Measurements from ENCODE around the gene SORBS2. TPM values are rescaled to one million over a fixed set of nuclear protein-coding genes. Genes with fewer than 3 reads are reported as not detected.

SORBS2 gene
- total and polyA plus RNA-seq, 2 of the 4 experiments (the other 2 are of a cell fraction), result 0.18 TPM; not detected in 1

- no peak overlapping the region for H4K91ac ChIP-seq (ENCODE audit: insufficient read depth, low read depth, low read length)
- no peak overlapping the region for H4K8ac ChIP-seq (ENCODE audit: low read depth in 2 of 2, low read length in 2 of 2)
- no peaks in the 10 kb centered on the region for H3K79me1 ChIP-seq (ENCODE audit: low read depth in 1 of 2, low read length in 2 of 2)
- no peak overlapping the region for H2BK20ac ChIP-seq (ENCODE audit: low read depth, low read length)
- H3K4ac ChIP-seq (ENCODE audit: low read depth, low read length), result no peak overlapping the region
- H3K18ac ChIP-seq (ENCODE audit: low read depth, low read length), result no peak overlapping the region
- no peak overlapping the region for H3K9ac ChIP-seq (ENCODE audit: low read depth, low read length)
- no peak overlapping the region for H2AK5ac ChIP-seq (ENCODE audit: low read depth, low read length)
- no peak overlapping the region for H3K14ac ChIP-seq (replicated peaks; ENCODE audit: low read depth, low read length)
- intact Hi-C loops (cut with micrococcal nuclease), result no loop called here
- no TSS peak for BruUV-seq (replicated peaks)
- ChIA-PET POLR2A (ENCODE audit: unreplicated experiment) (no interaction called here), CTCF (no interaction called here)
- H3K27me3 ChIP-seq (ENCODE audit: control insufficient read depth, insufficient read depth, low read length), result peaks cover 25% of the 10 kb centered on the region
- no peak overlapping the region for H3K23ac ChIP-seq (ENCODE audit: low read depth, low read length)
- no peak for DNase-seq
- no peak overlapping the region for H3K4me2 ChIP-seq (ENCODE audit: low read depth, low read length)
- no peak overlapping the region for H4K5ac ChIP-seq (ENCODE audit: low read depth, low read length)
- H2BK120ac ChIP-seq (ENCODE audit: low read depth, low read length), result no peak overlapping the region
- no peaks in the 10 kb centered on the region for H3K36me3 ChIP-seq (ENCODE audit: control insufficient read depth, insufficient read depth, low read length)
- no peak for ATAC-seq (ENCODE audit: low read depth)
- dilution Hi-C loops (cut with HindIII; ENCODE audit: low sequenced_read_pairs, unreplicated experiment), result no loop called here
- no peak overlapping the region for H3K4me3 ChIP-seq (ENCODE audit: insufficient read depth, low read depth, low read length)
- no peaks in the 10 kb centered on the region for H3K9me3 ChIP-seq (ENCODE audit: control insufficient read depth, insufficient read depth, low read length)
- no peak overlapping the region for H2BK5ac ChIP-seq (ENCODE audit: low read depth, low read length, poor library complexity, severe bottlenecking)
- H2BK15ac ChIP-seq (ENCODE audit: low read depth, low read length), result no peak overlapping the region
- no peak for TF ChIP-seq CEBPB (IDR thresholded peaks at IDR 0.05; ENCODE audit: low read depth, low read length)
- TF ChIP-seq MAZ (IDR thresholded peaks at IDR 0.05; ENCODE audit: borderline replicate concordance, low read depth, low read length), result no peak
- TF ChIP-seq, protein P1, sequence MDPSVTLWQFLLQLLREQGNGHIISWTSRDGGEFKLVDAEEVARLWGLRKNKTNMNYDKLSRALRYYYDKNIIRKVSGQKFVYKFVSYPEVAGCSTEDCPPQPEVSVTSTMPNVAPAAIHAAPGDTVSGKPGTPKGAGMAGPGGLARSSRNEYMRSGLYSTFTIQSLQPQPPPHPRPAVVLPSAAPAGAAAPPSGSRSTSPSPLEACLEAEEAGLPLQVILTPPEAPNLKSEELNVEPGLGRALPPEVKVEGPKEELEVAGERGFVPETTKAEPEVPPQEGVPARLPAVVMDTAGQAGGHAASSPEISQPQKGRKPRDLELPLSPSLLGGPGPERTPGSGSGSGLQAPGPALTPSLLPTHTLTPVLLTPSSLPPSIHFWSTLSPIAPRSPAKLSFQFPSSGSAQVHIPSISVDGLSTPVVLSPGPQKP (IDR thresholded peaks at IDR 0.05; ENCODE audit: borderline replicate concordance, low read depth, low read length), result no peak
- TF ChIP-seq USF2 (IDR thresholded peaks at IDR 0.05; ENCODE audit: low read depth, low read length), result no peak
- TF ChIP-seq CHD1 (IDR thresholded peaks at IDR 0.05; ENCODE audit: low read depth, low read length), result no peak
- no peak for TF ChIP-seq RCOR1 (IDR thresholded peaks at IDR 0.05; ENCODE audit: insufficient replicate concordance, low read length)
- no peak for TF ChIP-seq FOS (IDR thresholded peaks at IDR 0.05; ENCODE audit: low read depth, low read length)
- no peak for TF ChIP-seq NFE2L2 (IDR thresholded peaks at IDR 0.05; ENCODE audit: low read depth, low read length)
- no peak for TF ChIP-seq POLR2A (IDR thresholded peaks at IDR 0.05; ENCODE audit: low read depth, low read length)
- TF ChIP-seq MXI1 (IDR thresholded peaks at IDR 0.05; ENCODE audit: borderline replicate concordance, low read depth, low read length), result no peak
- no peak for TF ChIP-seq MAFK (IDR thresholded peaks at IDR 0.05; ENCODE audit: low read depth, low read length)
- TF ChIP-seq BHLHE40 (IDR thresholded peaks at IDR 0.05; ENCODE audit: low read depth, low read length), result no peak
- no peak for TF ChIP-seq SMC3 (IDR thresholded peaks at IDR 0.05; ENCODE audit: low read depth, low read length)
- TF ChIP-seq CTCF (conservative IDR thresholded peaks at IDR 0.05; ENCODE audit: low read depth, low read length), result no peak
- TF ChIP-seq RAD21 (IDR thresholded peaks at IDR 0.05; ENCODE audit: low read length), result no peak
- no peak for TF ChIP-seq RFX5 (IDR thresholded peaks at IDR 0.05; ENCODE audit: low read depth, low read length)
- H4K20me1 ChIP-seq (ENCODE audit: insufficient read depth, low read length), result no peaks in the 10 kb centered on the region
- H2AK9ac ChIP-seq (replicated peaks; ENCODE audit: low read depth, low read length, poor library complexity), result no peak overlapping the region
- no peak overlapping the region for H3K27ac ChIP-seq (ENCODE audit: insufficient read depth, low read length)
- H3K9me1 ChIP-seq (ENCODE audit: insufficient read depth, low read length), result no peaks in the 10 kb centered on the region
- no peak overlapping the region for H3K56ac ChIP-seq (ENCODE audit: extremely low read depth, insufficient read depth, low read length)
- WGBS, 2 experiments (ENCODE audit: extremely low coverage in 2 of 2, insufficient read length in 1 of 2), result no CpG with 5 or more reads among the region's 7 CpGs
- H3K4me1 ChIP-seq (ENCODE audit: control insufficient read depth, insufficient read depth, low read length), result no peaks in the 10 kb centered on the region
- in situ Hi-C loops (cut with MboI; ENCODE audit: low sequenced_read_pairs), result loop anchor here (5.0 kb wide), 1 partner anchor 375 kb away; no protein-coding TSS in a partner anchor
- no peak overlapping the region for H2AFZ ChIP-seq (replicated peaks; ENCODE audit: low read length, poor library complexity)
These were observed 160.1 kb downstream of the SORBS2 start for GRCh38 chr4:185651851-185652250.

All from IMR-90 (cell line).